Measurements from ENCODE around the gene OR8B4.
"Not testable (repeated sequence)": the region's sequence is repeated elsewhere in the genome, so short reads cannot be mapped to it uniquely, and the experiment has no call there.

OR8B4 gene

GRCh38 chr11:124424384-124424921 is at the start of gene OR8B4:
TSS of gene OR8B4 (minus strand) at chr11:124424871. CDS start at chr11:124424871, 0 bp downstream.
- in situ Hi-C loops (cut with HindIII; ENCODE audit: low sequenced_read_pairs), result no loop called here

GRCh38 chr11:124474079-124474478 is 49.4 kb upstream of the OR8B4 start:
- in situ Hi-C loops (cut with HindIII; ENCODE audit: low sequenced_read_pairs), result no loop called here

GRCh38 chr11:124473476-124473875 is 48.8 kb upstream of the OR8B4 start:
- in situ Hi-C loops (cut with HindIII; ENCODE audit: low sequenced_read_pairs), result no loop called here

- in situ Hi-C loops (cut with HindIII; ENCODE audit: low sequenced_read_pairs), result no loop called here
Observed at GRCh38 chr11:124470561-124471227, 46.0 kb upstream of the OR8B4 start.

GRCh38 chr11:124467381-124467927 is 42.8 kb upstream of the OR8B4 start:
- in situ Hi-C loops (cut with HindIII; ENCODE audit: low sequenced_read_pairs), result no loop called here

GRCh38 chr11:124465368-124465767 is 40.7 kb upstream of the OR8B4 start:
- in situ Hi-C loops (cut with HindIII; ENCODE audit: low sequenced_read_pairs), result no loop called here

- in situ Hi-C loops (cut with HindIII; ENCODE audit: low sequenced_read_pairs), result no loop called here
Observed at GRCh38 chr11:124463990-124464389, 39.3 kb upstream of the OR8B4 start.

GRCh38 chr11:124463324-124463723 is 38.7 kb upstream of the OR8B4 start:
- in situ Hi-C loops (cut with HindIII; ENCODE audit: low sequenced_read_pairs), result no loop called here

GRCh38 chr11:124460459-124460858 is 35.8 kb upstream of the OR8B4 start:
- in situ Hi-C loops (cut with HindIII; ENCODE audit: low sequenced_read_pairs), result no loop called here

GRCh38 chr11:124459379-124459778 is 34.7 kb upstream of the OR8B4 start:
- in situ Hi-C loops (cut with HindIII; ENCODE audit: low sequenced_read_pairs), result not testable (repeated sequence)

- in situ Hi-C loops (cut with HindIII; ENCODE audit: low sequenced_read_pairs), result no loop called here
Observed at GRCh38 chr11:124454552-124454951, 29.9 kb upstream of the OR8B4 start.

GRCh38 chr11:124446916-124447315 is 22.2 kb upstream of the OR8B4 start:
- in situ Hi-C loops (cut with HindIII; ENCODE audit: low sequenced_read_pairs), result no loop called here

- in situ Hi-C loops (cut with HindIII; ENCODE audit: low sequenced_read_pairs), result no loop called here
Observed at GRCh38 chr11:124445646-124446150, 21.0 kb upstream of the OR8B4 start, which contains the start of gene OR8B8. TSS of gene OR8B8 (minus strand) at chr11:124445696. CDS start at chr11:124441085, 4,611 bp downstream.

- in situ Hi-C loops (cut with HindIII; ENCODE audit: low sequenced_read_pairs), result no loop called here
Observed at GRCh38 chr11:124442847-124443246, 18.2 kb upstream of the OR8B4 start.

GRCh38 chr11:124442442-124442841 is 17.8 kb upstream of the OR8B4 start:
- in situ Hi-C loops (cut with HindIII; ENCODE audit: low sequenced_read_pairs), result no loop called here

GRCh38 chr11:124441519-124441918 is 16.8 kb upstream of the OR8B4 start:
- in situ Hi-C loops (cut with HindIII; ENCODE audit: low sequenced_read_pairs), result no loop called here

- in situ Hi-C loops (cut with HindIII; ENCODE audit: low sequenced_read_pairs), result no loop called here
Observed at GRCh38 chr11:124441081-124441480, 16.4 kb upstream of the OR8B4 start.

- in situ Hi-C loops (cut with HindIII; ENCODE audit: low sequenced_read_pairs), result no loop called here
Observed at GRCh38 chr11:124440608-124441007, 15.9 kb upstream of the OR8B4 start.

- in situ Hi-C loops (cut with HindIII; ENCODE audit: low sequenced_read_pairs), result no loop called here
Observed at GRCh38 chr11:124434699-124435098, 10.0 kb upstream of the OR8B4 start.

- in situ Hi-C loops (cut with HindIII; ENCODE audit: low sequenced_read_pairs), result no loop called here
Observed at GRCh38 chr11:124429599-124429998, 4.9 kb upstream of the OR8B4 start.

- in situ Hi-C loops (cut with HindIII; ENCODE audit: low sequenced_read_pairs), result no loop called here
Observed at GRCh38 chr11:124421043-124421442, 3.6 kb downstream of the OR8B4 start.

GRCh38 chr11:124415356-124415923 is 9.2 kb downstream of the OR8B4 start:
- in situ Hi-C loops (cut with HindIII; ENCODE audit: low sequenced_read_pairs), result no loop called here
